ENCODE data around the gene OPCML. TPM values are rescaled to one million over a fixed set of nuclear protein-coding genes. Genes with fewer than 3 reads are reported as not detected.

The OPCML gene
- total RNA-seq, 1 experiment from 2014 or later: not detected

DNA sequence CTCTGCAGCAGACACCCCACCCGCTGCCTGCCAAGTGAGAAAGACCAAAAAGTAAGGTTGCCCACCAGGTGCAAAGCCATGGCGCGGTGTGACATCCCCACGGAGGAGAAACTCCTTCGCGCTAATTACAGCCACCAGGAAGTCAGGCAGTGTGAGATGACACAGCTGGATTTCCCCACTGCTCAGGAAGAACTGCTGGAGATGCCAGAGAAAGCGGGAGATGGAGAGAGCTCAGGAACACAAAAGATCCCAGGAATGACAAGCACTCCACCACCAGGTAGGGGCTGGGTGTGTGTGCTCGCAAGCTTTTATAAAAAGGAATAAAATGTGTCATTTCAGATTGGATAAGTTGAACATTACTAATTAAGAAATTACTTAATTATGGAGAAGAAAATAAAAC lies 292.7 kb downstream of the OPCML start:
- CTCF ChIA-PET: no interaction called here
- intact Hi-C loops (cut with micrococcal nuclease; ENCODE audit: unreplicated experiment): no loop called here
- no peaks in the 10 kb centered on the region; the same call in 1 of the 2 replicates for H3K27me3 ChIP-seq (ENCODE audit: control insufficient read depth, insufficient read depth, low read length)

DNA sequence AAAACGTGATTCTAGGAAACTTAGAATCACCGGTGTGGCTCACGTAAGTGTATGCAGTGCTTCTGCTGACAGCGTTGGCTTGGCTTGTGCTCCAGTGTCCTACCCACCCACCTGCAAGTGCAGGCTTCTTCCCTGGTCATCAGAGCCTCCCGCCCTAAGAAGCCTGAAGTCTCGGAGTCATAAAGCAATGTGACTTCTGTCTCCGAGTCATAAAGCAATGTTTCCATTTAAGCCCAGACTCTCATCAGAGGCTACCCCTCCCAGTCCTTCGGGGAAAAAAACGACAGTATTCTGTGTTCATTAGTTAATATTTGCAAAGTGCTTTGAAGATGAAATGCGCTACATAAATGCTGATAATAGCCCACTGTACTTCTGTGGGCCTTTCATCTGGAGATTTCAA lies 293.8 kb downstream of the OPCML start:
- no peak overlapping the region for H3K27ac ChIP-seq (ENCODE audit: low read length)
- H3K4me3 ChIP-seq (ENCODE audit: low read depth in 2 of 2, low read length in 2 of 2): no peak overlapping the region
- no peaks in the 10 kb centered on the region for H3K9me3 ChIP-seq (ENCODE audit: control insufficient read depth, insufficient read depth, low read depth, low read length)
- H3K4me1 ChIP-seq (ENCODE audit: control insufficient read depth, insufficient read depth, low read length): no peaks in the 10 kb centered on the region
- no TSS peak for BruUV-seq (replicated peaks)
- intact Hi-C loops (cut with micrococcal nuclease; ENCODE audit: unreplicated experiment): no loop called here
- DNase-seq (ENCODE audit: low read depth, low spot score) (no peak), ATAC-seq (no peak)
- in situ Hi-C loops (cut with HindIII; ENCODE audit: low pct_unique_long_range_greater_than_20kb, low sequenced_read_pairs): no loop called here
- H3K27me3 ChIP-seq (ENCODE audit: control insufficient read depth, insufficient read depth, low read length): no peaks in the 10 kb centered on the region; the same call in 1 of the 2 replicates
- CTCF ChIA-PET: no interaction called here
- H3K36me3 ChIP-seq (ENCODE audit: control insufficient read depth, insufficient read depth, low read length): no peaks in the 10 kb centered on the region
- POLR2A ChIA-PET: no interaction called here
- TF ChIP-seq SIN3A (IDR thresholded peaks at IDR 0.05; ENCODE audit: borderline replicate concordance, insufficient read depth, low read depth, low read length) (no peak), TCF7L2 (IDR thresholded peaks at IDR 0.05; ENCODE audit: low read depth, low read length) (no peak), POLR2AphosphoS5 (IDR thresholded peaks at IDR 0.05; ENCODE audit: low read depth, low read length) (no peak)
- TF ChIP-seq, protein P1, sequence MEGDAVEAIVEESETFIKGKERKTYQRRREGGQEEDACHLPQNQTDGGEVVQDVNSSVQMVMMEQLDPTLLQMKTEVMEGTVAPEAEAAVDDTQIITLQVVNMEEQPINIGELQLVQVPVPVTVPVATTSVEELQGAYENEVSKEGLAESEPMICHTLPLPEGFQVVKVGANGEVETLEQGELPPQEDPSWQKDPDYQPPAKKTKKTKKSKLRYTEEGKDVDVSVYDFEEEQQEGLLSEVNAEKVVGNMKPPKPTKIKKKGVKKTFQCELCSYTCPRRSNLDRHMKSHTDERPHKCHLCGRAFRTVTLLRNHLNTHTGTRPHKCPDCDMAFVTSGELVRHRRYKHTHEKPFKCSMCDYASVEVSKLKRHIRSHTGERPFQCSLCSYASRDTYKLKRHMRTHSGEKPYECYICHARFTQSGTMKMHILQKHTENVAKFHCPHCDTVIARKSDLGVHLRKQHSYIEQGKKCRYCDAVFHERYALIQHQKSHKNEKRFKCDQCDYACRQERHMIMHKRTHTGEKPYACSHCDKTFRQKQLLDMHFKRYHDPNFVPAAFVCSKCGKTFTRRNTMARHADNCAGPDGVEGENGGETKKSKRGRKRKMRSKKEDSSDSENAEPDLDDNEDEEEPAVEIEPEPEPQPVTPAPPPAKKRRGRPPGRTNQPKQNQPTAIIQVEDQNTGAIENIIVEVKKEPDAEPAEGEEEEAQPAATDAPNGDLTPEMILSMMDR (IDR thresholded peaks at IDR 0.05): no peak
- TF ChIP-seq, protein P2, sequence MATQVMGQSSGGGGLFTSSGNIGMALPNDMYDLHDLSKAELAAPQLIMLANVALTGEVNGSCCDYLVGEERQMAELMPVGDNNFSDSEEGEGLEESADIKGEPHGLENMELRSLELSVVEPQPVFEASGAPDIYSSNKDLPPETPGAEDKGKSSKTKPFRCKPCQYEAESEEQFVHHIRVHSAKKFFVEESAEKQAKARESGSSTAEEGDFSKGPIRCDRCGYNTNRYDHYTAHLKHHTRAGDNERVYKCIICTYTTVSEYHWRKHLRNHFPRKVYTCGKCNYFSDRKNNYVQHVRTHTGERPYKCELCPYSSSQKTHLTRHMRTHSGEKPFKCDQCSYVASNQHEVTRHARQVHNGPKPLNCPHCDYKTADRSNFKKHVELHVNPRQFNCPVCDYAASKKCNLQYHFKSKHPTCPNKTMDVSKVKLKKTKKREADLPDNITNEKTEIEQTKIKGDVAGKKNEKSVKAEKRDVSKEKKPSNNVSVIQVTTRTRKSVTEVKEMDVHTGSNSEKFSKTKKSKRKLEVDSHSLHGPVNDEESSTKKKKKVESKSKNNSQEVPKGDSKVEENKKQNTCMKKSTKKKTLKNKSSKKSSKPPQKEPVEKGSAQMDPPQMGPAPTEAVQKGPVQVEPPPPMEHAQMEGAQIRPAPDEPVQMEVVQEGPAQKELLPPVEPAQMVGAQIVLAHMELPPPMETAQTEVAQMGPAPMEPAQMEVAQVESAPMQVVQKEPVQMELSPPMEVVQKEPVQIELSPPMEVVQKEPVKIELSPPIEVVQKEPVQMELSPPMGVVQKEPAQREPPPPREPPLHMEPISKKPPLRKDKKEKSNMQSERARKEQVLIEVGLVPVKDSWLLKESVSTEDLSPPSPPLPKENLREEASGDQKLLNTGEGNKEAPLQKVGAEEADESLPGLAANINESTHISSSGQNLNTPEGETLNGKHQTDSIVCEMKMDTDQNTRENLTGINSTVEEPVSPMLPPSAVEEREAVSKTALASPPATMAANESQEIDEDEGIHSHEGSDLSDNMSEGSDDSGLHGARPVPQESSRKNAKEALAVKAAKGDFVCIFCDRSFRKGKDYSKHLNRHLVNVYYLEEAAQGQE (IDR thresholded peaks at IDR 0.05; ENCODE audit: insufficient read depth in 1 of 2, low read depth in 2 of 2, low read length in 1 of 2): no peak

More for the DNA sequence above, 292.7 kb downstream of the OPCML start:
- Histone ChIP-seq H3K27ac (ENCODE audit: low read length) (no peak overlapping the region), H3K9me3 (ENCODE audit: control insufficient read depth, insufficient read depth, low read depth, low read length) (no peaks in the 10 kb centered on the region), H3K4me3 (ENCODE audit: low read depth in 2 of 2, low read length in 2 of 2) (no peak overlapping the region), H3K36me3 (ENCODE audit: control insufficient read depth, insufficient read depth, low read length) (no peaks in the 10 kb centered on the region), H3K4me1 (ENCODE audit: control insufficient read depth, insufficient read depth, low read length) (no peaks in the 10 kb centered on the region)
- POLR2A ChIA-PET: no interaction called here
- no peak for DNase-seq (ENCODE audit: low read depth, low spot score)
- TF ChIP-seq SIN3A (IDR thresholded peaks at IDR 0.05; ENCODE audit: borderline replicate concordance, insufficient read depth, low read depth, low read length) (no peak), POLR2AphosphoS5 (IDR thresholded peaks at IDR 0.05; ENCODE audit: low read depth, low read length) (no peak), TCF7L2 (IDR thresholded peaks at IDR 0.05; ENCODE audit: low read depth, low read length) (no peak)
- TF ChIP-seq, protein P1 (IDR thresholded peaks at IDR 0.05): no peak
- TF ChIP-seq, protein P2 (IDR thresholded peaks at IDR 0.05; ENCODE audit: insufficient read depth in 1 of 2, low read depth in 2 of 2, low read length in 1 of 2): no peak
- BruUV-seq (replicated peaks): no TSS peak
- no peak for ATAC-seq
- in situ Hi-C loops (cut with HindIII; ENCODE audit: low pct_unique_long_range_greater_than_20kb, low sequenced_read_pairs): no loop called here
